HUES64 (cell line): Measurements from ENCODE around the gene EVC2.

Source experiments
- H3K27ac ChIP-seq: 2 replicates; pipeline ENCODE4 v1.7.0; 2013; ENCODE audit warnings: low read depth, low read length, inconsistent platforms
- H3K27me3 ChIP-seq: 2 replicates; pipeline ENCODE4 v1.6.1; 2013; ENCODE audit warnings: mild to moderate bottlenecking, low read length; ENCODE audit not compliant: insufficient read depth
- H3K36me3 ChIP-seq: 2 replicates; pipeline ENCODE4 v1.6.1; 2013; ENCODE audit warnings: mild to moderate bottlenecking, low read length; ENCODE audit not compliant: insufficient read depth
- H3K4me1 ChIP-seq: 2 replicates; pipeline ENCODE4 v1.6.1; 2013; ENCODE audit warnings: mild to moderate bottlenecking, low read length, moderate library complexity; ENCODE audit not compliant: insufficient read depth
- H3K4me3 ChIP-seq: 2 replicates; pipeline ENCODE4 v1.5.1; 2013; ENCODE audit warnings: mild to moderate bottlenecking, low read length, moderate library complexity
- H3K9ac ChIP-seq: 2 replicates; pipeline ENCODE4 v1.6.1; 2013; ENCODE audit warnings: mild to moderate bottlenecking, low read depth, low read length
- H3K9me3 ChIP-seq: 2 replicates; pipeline ENCODE4 v1.6.1; 2013; ENCODE audit warnings: low read depth, low read length; ENCODE audit not compliant: insufficient read depth
- WGBS: fragments of 150-250, 120-280 bp; methylation state at CpG from one replicate; pipeline ENCODE4 v1.1.7; 2013; ENCODE audit warnings: missing lambda C conversion rate; 5-methylcytosine and 5-hydroxymethylcytosine counted together

Gene EVC2

GRCh38 chr4:5588046-5588445 lies 120.3 kb downstream of the EVC2 start:
- H3K27ac ChIP-seq: no peak overlapping the region
- no peak overlapping the region for H3K4me3 ChIP-seq
- peaks cover 38% of the 10 kb centered on the region for H3K9me3 ChIP-seq
- H3K36me3 ChIP-seq: peaks cover 8% of the 10 kb centered on the region
- H3K4me1 ChIP-seq: peaks cover 20% of the 10 kb centered on the region
- WGBS: 100% methylated on average over 1 of the region's 1 CpG
- H3K27me3 ChIP-seq: no peaks in the 10 kb centered on the region
- no peak overlapping the region for H3K9ac ChIP-seq

- Histone ChIP-seq H3K36me3 (peaks cover 17% of the 10 kb centered on the region; the same call in 1 of the 2 replicates), H3K27ac (no peak overlapping the region), H3K9ac (no peak overlapping the region), H3K9me3 (no peaks in the 10 kb centered on the region), H3K4me3 (no peak overlapping the region), H3K27me3 (no peaks in the 10 kb centered on the region), H3K4me1 (no peaks in the 10 kb centered on the region)
- WGBS: 93% methylated on average over 5 of the region's 5 CpGs
Observed at GRCh38 chr4:5575941-5576340, 132.4 kb downstream of the EVC2 start.

GRCh38 chr4:5574386-5574785 lies 134.0 kb downstream of the EVC2 start:
- Histone ChIP-seq H3K4me3 (no peak overlapping the region), H3K36me3 (peaks cover 13% of the 10 kb centered on the region; the same call in 1 of the 2 replicates), H3K4me1 (no peaks in the 10 kb centered on the region), H3K9me3 (no peaks in the 10 kb centered on the region), H3K27me3 (no peaks in the 10 kb centered on the region), H3K9ac (no peak overlapping the region), H3K27ac (no peak overlapping the region)
- 96% methylated on average over 5 of the region's 5 CpGs for WGBS

GRCh38 chr4:5573965-5574364 lies 134.4 kb downstream of the EVC2 start:
- Histone ChIP-seq H3K36me3 (peaks cover 13% of the 10 kb centered on the region; the same call in 1 of the 2 replicates), H3K4me3 (no peak overlapping the region), H3K9me3 (no peaks in the 10 kb centered on the region), H3K9ac (no peak overlapping the region), H3K27me3 (no peaks in the 10 kb centered on the region), H3K27ac (no peak overlapping the region), H3K4me1 (no peaks in the 10 kb centered on the region)
- whole genome bisulfite sequencing: 95% methylated on average over 8 of the region's 8 CpGs

DNA sequence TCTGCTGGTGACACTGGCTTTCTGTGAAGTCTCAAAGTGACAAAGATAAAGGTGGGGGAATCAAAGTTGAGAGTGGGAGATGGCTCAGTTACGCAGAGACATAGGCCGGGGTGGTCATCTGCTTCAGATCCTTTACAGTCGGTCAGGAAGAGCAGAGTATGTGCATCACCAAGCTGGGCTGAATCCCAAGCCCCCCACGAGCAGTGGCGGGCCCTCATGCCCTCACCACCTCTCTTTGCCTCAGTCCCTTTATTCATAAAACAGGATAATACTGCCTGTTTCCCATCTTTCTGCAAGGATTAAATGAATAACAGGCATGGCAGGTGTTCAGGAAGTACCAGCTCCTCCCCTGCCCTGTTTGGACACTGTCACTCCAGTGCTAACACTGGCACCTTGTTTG lies 135.6 kb downstream of the EVC2 start:
- no peaks in the 10 kb centered on the region for H3K4me1 ChIP-seq
- no peak overlapping the region for H3K27ac ChIP-seq
- no peaks in the 10 kb centered on the region for H3K9me3 ChIP-seq
- H3K27me3 ChIP-seq: no peaks in the 10 kb centered on the region
- H3K9ac ChIP-seq: no peak overlapping the region
- WGBS: 91% methylated on average over 5 of the region's 5 CpGs
- H3K4me3 ChIP-seq: no peak overlapping the region
- peaks cover 13% of the 10 kb centered on the region; the same call in 1 of the 2 replicates for H3K36me3 ChIP-seq

- no peak overlapping the region for H3K9ac ChIP-seq
- H3K4me3 ChIP-seq: no peak overlapping the region
- no peaks in the 10 kb centered on the region for H3K9me3 ChIP-seq
- no peaks in the 10 kb centered on the region for H3K4me1 ChIP-seq
- no peak overlapping the region for H3K27ac ChIP-seq
- WGBS: 98% methylated on average over 2 of the region's 2 CpGs
- no peaks in the 10 kb centered on the region for H3K27me3 ChIP-seq
- H3K36me3 ChIP-seq: peaks cover 13% of the 10 kb centered on the region; the same call in 1 of the 2 replicates
Observed at GRCh38 chr4:5572114-5572513, 136.2 kb downstream of the EVC2 start.

- no peak overlapping the region for H3K4me3 ChIP-seq
- no peaks in the 10 kb centered on the region for H3K9me3 ChIP-seq
- H3K27me3 ChIP-seq: no peaks in the 10 kb centered on the region
- WGBS: 92% methylated on average over 5 of the region's 5 CpGs
- H3K36me3 ChIP-seq: peaks cover 13% of the 10 kb centered on the region; the same call in 1 of the 2 replicates
- H3K4me1 ChIP-seq: no peaks in the 10 kb centered on the region
- no peak overlapping the region for H3K9ac ChIP-seq
- no peak overlapping the region for H3K27ac ChIP-seq
Observed at GRCh38 chr4:5571646-5572045, 136.7 kb downstream of the EVC2 start.

GRCh38 chr4:5569451-5569850 lies 138.9 kb downstream of the EVC2 start:
- no peak overlapping the region for H3K27ac ChIP-seq
- no peaks in the 10 kb centered on the region for H3K4me1 ChIP-seq
- H3K9me3 ChIP-seq: no peaks in the 10 kb centered on the region
- no peak overlapping the region for H3K9ac ChIP-seq
- H3K27me3 ChIP-seq: no peaks in the 10 kb centered on the region
- 92% methylated on average over 5 of the region's 5 CpGs for WGBS
- H3K36me3 ChIP-seq: peaks cover 12% of the 10 kb centered on the region; the same call in 1 of the 2 replicates
- H3K4me3 ChIP-seq: no peak overlapping the region

DNA sequence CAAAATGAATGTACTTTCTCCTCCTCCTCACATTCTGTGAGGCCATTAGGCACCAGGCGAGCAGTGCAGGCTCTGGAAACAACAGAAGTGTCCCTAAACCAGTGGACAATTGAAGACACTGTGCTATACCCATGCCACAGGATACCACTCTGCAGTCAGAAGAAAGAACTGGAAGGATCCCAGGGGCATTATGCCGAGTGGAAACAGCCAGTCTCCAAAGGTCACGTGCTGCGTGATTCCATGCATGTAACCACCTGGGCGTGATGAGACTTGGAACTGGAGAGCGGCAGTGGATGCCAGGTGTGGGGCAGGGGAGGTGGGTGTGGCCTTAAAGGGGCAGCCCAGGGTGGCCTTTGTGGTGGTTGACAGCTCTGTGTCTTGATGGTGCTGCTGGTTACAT lies 139.4 kb downstream of the EVC2 start:
- no peaks in the 10 kb centered on the region for H3K4me1 ChIP-seq
- peaks cover 9% of the 10 kb centered on the region; the same call in 1 of the 2 replicates for H3K36me3 ChIP-seq
- no peaks in the 10 kb centered on the region for H3K27me3 ChIP-seq
- 96% methylated on average over 6 of the region's 6 CpGs for WGBS
- H3K9ac ChIP-seq: no peak overlapping the region
- H3K9me3 ChIP-seq: no peaks in the 10 kb centered on the region
- H3K27ac ChIP-seq: no peak overlapping the region
- H3K4me3 ChIP-seq: no peak overlapping the region

DNA sequence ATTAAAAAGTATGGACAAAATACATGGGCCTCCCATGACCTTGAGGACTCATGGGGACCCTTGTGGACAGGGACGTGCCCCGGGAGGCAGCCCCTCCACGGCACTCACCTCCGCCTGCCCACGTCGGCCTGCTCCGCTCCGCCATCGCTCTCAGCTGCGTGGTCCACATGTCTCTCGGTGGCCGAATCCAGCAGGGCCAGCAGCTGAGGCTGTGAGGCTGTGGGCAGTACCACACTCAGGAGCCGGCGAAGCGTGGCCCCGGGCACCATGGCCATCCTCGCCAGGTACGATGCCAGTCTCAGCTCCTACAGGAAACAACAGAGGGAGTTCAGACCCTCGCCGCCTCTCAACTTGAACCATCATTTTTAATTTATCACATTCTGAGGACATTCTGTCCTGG lies 140.0 kb downstream of the EVC2 start:
- H3K9me3 ChIP-seq: no peaks in the 10 kb centered on the region
- no peaks in the 10 kb centered on the region for H3K27me3 ChIP-seq
- H3K4me3 ChIP-seq: no peak overlapping the region
- no peaks in the 10 kb centered on the region for H3K4me1 ChIP-seq
- no peak overlapping the region for H3K27ac ChIP-seq
- 95% methylated on average over 20 of the region's 20 CpGs for WGBS
- no peak overlapping the region for H3K9ac ChIP-seq
- peaks cover 3% of the 10 kb centered on the region; the same call in 1 of the 2 replicates for H3K36me3 ChIP-seq

DNA sequence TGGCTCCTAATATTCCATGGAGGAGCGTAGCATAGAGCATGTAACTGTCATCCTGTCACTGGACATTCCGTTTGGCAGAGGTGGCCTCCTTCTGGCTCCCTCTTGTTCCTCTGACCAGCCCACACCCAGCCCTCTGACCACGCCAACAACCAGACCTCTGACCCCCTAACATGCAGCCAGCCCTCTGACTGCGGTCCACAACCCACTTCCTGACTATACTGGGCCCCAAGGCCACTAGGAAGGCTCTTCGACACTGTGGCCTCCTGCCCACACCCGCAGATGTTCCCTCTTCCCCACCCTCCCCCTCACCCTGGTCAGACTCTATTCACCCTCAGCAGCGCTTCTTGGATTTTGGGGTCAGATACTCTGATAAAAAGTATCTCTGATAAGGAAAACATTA lies 141.4 kb downstream of the EVC2 start:
- no peaks in the 10 kb centered on the region for H3K27me3 ChIP-seq

GRCh38 chr4:5566526-5566925 lies 141.8 kb downstream of the EVC2 start:
- Histone ChIP-seq H3K27me3 (no peaks in the 10 kb centered on the region), H3K4me3 (no peak overlapping the region), H3K36me3 (0 out of 2 replicates have a peak, but pooled peaks cover 2% of the 10 kb centered on the region), H3K9ac (no peak overlapping the region), H3K9me3 (no peaks in the 10 kb centered on the region), H3K4me1 (no peaks in the 10 kb centered on the region), H3K27ac (no peak overlapping the region)
- 96% methylated on average over 4 of the region's 6 CpGs for whole genome bisulfite sequencing

More for the DNA sequence above, 141.4 kb downstream of the EVC2 start:
- Histone ChIP-seq H3K4me1 (no peaks in the 10 kb centered on the region), H3K4me3 (no peak overlapping the region), H3K36me3 (0 out of 2 replicates have a peak, but pooled peaks cover 2% of the 10 kb centered on the region), H3K9me3 (no peaks in the 10 kb centered on the region), H3K27ac (no peak overlapping the region), H3K9ac (no peak overlapping the region)
- 82% methylated on average over 7 of the region's 7 CpGs for WGBS
